ENCODE data around the gene TFF3.

DNA sequence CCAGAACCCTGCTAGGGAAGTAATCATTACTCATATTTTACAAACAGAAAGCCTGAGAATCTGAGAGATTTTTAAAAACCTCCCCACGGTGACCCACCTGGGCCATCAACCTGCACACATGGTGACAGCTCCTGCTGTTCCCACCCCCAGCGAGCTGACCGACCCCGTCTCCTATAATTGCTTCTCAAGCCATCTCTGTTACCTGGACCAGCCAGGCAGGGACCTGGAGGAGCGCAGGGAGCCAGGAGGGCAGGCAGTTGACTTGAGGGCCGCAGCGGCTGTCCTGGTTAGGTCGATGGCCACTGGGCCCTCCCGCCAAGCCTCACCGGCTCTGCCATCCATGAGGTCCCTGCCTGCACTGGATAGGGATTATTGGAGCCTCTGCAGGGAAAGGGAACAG, 27.9 kb upstream of the TFF3 start:
- TF ChIP-seq, protein P1, sequence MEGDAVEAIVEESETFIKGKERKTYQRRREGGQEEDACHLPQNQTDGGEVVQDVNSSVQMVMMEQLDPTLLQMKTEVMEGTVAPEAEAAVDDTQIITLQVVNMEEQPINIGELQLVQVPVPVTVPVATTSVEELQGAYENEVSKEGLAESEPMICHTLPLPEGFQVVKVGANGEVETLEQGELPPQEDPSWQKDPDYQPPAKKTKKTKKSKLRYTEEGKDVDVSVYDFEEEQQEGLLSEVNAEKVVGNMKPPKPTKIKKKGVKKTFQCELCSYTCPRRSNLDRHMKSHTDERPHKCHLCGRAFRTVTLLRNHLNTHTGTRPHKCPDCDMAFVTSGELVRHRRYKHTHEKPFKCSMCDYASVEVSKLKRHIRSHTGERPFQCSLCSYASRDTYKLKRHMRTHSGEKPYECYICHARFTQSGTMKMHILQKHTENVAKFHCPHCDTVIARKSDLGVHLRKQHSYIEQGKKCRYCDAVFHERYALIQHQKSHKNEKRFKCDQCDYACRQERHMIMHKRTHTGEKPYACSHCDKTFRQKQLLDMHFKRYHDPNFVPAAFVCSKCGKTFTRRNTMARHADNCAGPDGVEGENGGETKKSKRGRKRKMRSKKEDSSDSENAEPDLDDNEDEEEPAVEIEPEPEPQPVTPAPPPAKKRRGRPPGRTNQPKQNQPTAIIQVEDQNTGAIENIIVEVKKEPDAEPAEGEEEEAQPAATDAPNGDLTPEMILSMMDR (conservative IDR thresholded peaks at IDR 0.05; ENCODE audit: low read length), result no peak
- TF ChIP-seq EZH2phosphoT487 (IDR thresholded peaks at IDR 0.05; ENCODE audit: borderline replicate concordance), result no peak
